GM18870 (cell line): Measurements from ENCODE around the gene FEZF2.

Experiments
- ATAC-seq: cut with Tn5 transposase; IDR thresholded peaks from one replicate; pipeline ENCODE4 v1.9.1; 2021; ENCODE audit warnings: moderate library complexity; ENCODE audit not compliant: unreplicated experiment

The FEZF2 gene

DNA sequence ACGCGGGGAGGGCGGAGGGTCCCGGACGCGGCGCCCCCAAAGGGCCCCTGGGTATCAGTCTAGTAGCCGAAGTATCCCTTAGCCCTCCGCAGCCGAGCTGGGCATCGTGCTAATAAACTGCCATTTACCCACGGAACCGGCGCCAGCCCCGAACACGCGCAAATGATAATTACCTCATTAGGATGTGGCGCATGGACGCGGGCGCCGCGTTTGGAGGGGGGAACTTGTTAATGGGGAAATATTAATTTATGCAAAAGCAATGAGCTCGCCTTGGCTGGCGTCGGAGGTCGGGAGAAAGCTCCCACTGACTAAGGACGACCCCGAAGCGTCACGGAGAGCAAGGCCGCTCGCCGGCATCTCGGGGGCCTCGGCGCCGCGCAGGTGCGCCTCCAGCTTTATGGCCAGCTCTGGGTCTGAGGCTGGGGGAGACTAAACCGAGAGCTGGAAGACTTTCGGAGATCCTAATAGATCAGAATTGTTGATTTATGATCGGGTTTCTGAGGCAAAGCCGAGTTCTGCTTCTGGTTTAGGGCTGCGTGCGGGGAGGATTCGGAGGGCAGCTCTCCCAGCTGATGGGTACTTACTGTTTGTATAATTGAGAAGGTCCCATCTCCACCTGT lies 474 bp upstream of the FEZF2 start:
- no peak for ATAC-seq

DNA sequence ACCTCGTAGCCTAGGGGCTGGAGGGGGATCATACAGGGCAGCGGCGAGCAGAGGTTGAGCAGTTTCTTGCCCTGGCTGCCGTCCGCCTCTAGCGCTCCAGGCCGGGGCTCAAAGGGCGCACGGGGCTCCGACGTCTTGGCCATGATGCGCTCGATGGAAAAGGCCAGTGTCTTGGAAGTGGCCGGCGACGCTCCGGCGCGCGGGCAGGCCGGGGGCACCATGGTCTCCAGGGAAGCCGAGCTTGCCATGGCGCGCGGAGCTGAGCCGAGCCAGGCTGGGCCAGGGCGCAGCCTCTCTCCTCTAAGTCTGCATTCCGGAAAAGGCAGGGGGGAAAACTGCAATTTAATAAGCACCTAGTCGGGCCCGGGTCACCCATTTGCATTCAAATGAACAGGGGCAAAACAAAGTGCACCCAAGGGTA lies 719 bp downstream of the FEZF2 start:
- ATAC-seq, result no peak

DNA sequence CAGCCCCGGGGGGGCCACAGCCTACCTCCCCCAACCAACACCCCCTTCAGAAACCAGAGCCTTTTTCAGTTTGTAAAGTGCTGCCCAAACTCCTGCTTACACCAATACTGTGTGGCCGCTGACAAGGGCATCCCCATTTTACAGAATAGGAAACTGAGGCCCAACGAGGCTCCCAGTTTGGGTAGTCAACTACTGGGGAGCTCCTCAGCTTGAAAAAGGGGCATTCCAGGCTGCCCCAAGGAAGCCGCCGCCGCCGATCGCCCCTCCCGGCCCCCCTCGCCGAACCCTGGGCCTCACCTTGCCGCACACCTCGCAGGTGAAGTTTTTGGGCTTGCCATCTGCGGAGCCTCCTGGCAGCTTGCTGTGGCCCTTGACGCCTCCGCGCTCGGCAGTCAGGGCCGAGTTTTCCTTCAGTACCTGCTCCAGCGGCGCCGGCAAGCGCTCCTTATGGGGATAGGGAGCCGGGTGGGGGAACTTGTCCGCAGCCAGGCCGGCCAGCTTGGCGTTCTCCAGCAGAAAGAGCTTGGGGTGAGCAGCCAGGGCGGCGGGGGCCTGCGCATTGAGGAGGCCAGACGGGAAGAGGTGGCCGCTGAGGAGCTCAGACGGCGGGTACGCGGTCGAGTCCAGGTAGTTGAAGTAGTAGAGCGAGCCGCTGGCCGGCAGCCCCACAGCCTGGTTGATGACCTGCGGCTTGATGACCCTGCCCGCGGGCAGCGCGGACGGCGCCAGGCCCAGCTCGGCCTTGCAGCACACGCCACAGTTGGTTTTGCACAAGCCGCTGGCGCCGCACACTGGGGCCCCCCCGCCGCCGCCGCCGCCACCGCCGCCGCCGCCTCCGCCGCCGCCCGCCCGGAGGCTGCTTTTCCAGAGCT lies 1.4 kb downstream of the FEZF2 start:
- no peak for ATAC-seq

DNA sequence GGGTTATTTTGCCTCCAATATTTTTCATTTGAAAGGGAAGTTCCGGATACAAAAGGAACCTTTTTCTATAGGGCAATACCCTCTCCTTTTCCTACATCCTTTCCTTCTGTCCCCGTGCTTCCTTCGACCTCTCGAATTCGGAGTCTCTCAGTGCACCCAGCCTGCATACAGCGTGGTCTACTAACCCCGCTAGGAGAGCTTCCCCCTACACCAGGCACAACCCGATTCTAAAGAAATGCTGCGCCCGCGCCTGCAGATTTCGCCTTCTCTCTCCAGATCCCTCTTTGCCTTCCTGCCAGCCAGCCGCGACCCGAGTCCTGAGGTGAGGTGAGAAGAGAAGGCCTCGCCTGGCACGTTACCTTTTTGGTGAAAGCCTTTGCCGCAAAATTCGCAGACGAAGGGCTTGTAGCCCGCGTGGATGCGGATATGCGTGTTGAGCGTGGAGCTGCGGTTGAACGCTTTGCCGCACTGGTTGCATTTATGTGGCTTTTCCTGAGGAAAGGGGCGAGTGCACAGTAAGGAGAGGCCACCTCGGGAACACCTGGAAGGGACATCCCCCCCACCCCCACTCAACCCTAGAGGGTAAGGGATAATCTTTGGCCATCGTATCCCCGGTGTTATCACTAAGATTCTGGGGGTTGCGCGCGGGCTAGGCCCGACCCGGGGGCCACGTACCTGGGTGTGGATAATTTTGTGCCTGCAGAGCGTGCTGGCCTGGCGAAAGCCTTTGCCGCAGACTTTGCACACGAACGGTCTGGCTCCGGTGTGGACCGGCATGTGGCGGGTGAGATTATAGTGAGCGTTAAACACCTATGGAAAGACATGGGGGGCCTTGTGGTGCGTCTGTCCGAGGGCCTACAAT lies 2.3 kb downstream of the FEZF2 start:
- no peak for ATAC-seq

DNA sequence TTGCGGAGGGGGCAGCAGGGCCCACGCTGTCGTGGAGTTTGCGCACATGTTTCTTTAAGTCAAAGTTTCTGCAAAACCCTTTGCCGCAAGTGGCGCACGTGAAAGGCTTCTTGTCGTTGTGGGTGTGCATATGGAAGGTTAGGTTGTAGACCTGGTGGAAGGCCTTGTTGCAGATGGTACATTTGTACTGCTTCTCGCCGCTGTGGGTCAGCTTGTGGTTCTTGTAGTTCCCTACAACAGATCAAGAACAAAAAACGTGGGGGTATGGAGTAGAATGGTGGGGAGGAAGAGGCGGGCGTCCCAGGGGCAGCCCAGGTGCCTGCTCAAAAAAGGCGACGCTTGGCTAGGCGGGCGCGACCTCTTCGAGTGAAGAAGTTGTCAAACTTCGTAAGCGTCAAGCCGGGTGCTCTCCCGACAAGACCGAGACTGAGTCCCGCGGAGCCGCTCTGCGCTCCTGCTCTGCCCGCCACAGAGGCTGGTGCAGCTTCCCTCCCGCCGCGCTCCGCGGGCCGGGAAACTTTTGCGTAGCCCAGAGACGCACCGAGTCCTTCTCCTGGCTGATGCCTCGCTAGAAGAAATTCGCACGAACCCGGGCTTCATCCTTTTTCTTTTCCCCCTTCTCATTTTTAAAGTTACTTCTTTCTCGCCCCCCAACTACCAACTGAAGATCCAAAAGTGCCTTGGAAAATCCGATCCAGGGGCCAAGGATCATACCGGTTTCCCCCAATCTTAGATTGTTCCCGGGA lies 3.1 kb downstream of the FEZF2 start:
- no peak for ATAC-seq

GRCh38 chr3:62369476-62369743 lies 3.9 kb downstream of the FEZF2 start:
- ATAC-seq, result no peak

GRCh38 chr3:62368705-62369475 lies 4.5 kb downstream of the FEZF2 start:
- no peak for ATAC-seq

GRCh38 chr3:62368290-62368704 lies 5.1 kb downstream of the FEZF2 start:
- no peak for ATAC-seq

DNA sequence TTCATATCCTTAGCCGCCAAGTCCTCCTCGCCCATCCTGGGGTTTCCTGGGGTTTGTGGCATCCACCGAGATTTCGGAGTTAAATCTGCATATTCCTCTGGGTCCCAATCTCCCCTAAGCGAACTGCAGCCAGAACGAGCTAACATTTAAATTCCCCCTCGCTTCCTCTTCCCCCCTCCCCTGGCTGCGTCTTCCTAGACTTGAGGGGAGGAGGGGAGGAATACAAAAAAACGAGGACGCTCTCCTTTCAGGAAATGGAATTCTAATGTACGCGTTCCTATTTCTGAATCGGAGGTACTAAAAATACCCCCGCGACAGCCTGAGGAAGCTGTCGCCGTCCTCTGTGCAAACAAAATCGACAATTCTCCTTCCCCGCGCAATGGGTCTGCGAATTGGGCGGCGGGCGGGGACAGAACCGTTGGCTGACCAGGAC lies 5.6 kb downstream of the FEZF2 start:
- no peak for ATAC-seq

GRCh38 chr3:62366126-62366484 lies 7.2 kb downstream of the FEZF2 start:
- no peak for ATAC-seq

GRCh38 chr3:62365391-62366125 lies 7.8 kb downstream of the FEZF2 start:
- ATAC-seq, result no peak

DNA sequence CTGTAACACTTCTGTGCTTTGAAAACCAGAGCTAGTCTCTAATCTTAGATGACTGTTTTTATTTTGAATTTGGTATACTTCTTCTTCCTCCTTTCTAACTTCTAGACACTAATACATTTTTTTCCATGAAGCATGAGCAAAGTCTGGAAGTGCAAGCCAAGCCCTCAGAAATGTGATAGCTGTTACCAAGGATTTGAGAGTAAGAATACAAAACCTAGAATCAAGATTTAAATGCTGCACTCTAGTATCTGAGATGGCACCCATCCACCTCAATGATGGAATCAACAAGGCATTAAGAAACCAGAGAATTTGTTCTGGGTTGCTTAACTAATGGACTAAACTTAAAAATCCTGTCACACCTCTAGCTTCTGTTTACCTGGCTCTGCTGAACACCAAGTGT lies 9.2 kb downstream of the FEZF2 start:
- ATAC-seq, result no peak

- no peak for ATAC-seq
These were observed 10.1 kb downstream of the FEZF2 start for GRCh38 chr3:62363275-62363674.

DNA sequence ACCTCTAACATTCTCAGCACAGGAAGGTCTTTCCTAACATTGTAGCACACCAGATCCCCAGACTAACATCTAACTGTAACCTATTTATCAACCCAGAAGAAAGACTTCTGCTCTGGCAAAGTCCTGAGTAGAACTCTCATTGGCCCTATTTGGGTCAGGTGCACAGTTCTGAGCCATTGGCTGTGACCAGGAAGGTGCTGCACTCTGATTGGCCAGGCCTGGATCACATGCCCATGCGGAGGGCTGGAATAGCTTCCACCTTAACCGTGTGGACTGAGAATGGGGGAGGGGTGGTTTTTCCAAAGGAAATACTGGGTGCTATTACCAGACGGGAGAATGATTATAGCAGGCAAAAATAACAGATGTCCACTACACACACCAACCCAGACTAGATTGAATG lies 11.5 kb downstream of the FEZF2 start:
- peak; percentile 19 for ATAC-seq

- ATAC-seq, result peak; percentile 94
These were observed 12.1 kb downstream of the FEZF2 start for GRCh38 chr3:62361261-62361660.

GRCh38 chr3:62359531-62359930 lies 13.8 kb downstream of the FEZF2 start:
- ATAC-seq, result no peak

DNA sequence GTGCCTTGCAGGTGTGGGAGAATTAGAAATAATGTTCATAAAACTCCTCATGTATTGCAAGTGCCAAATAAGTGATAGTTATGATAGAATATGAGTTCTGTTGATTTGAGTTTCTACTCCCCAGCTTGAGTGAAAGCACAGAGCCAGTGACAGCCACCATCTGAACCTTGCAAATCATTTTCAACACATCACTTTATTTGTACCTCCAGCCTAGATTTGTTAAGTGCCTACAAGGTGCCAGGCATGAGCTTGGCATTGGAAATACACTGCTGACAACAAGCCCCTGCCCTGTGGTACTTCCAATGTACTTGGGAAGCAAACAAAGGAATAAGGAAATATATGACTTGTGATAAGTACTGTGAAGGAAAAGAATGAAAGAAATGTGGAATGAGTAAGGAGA lies 17.0 kb downstream of the FEZF2 start:
- ATAC-seq, result no peak

- ATAC-seq, result no peak
These were observed 17.6 kb downstream of the FEZF2 start for GRCh38 chr3:62355703-62356102.

DNA sequence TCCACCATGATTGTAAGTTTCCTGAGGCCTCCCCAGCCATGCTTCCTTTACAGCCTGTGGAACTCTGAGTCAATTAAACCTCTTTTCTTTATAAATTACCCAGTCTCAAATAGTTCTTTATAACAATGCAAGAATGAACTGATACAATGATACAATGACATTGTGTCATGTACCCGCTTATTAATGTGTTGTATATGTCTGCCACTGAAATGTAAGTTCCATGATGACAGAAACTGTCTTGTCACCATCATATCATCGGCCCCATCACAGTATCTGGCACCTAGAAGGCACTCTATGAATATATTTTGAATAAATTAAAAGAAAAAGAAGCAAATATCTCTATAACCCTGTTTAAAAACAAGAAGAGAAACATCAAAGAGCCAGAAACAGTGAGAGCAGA lies 29.6 kb downstream of the FEZF2 start:
- ATAC-seq, result no peak

DNA sequence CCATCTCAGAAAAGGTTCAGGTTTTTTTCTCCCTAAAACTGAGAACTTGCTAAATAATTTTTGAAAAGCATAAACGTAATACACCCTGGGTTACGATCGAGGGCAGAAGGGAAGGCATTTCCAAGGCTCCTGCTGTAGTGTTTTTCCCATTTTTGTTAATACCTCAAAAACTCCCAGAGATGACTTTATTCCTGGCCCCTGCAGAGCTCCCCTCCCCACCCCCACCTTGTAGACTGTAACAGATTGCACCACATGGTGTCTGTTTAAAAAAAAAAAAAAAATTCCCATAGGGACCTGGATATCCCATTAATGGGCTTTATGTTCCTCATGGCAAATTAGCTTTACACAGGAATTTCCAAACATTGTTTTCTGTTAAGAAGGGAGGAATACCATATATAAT lies 38.2 kb downstream of the FEZF2 start:
- no peak for ATAC-seq
